Measurements from ENCODE around the gene OR11A1. TPM values are rescaled to one million over a fixed set of nuclear protein-coding genes. Genes with fewer than 3 reads are reported as not detected.

The OR11A1 gene
- total RNA-seq, 1 donor from 2014 or later = not detected

- Mint-ChIP-seq H3K27ac (no peak overlapping the region), H3K4me3 (no peak overlapping the region), H3K27me3 (peaks cover 18% of the 10 kb centered on the region), H3K4me1 (ENCODE audit: unreplicated experiment) (no peaks in the 10 kb centered on the region), H3K9me3 (no peaks in the 10 kb centered on the region), H3K36me3 (no peaks in the 10 kb centered on the region)
- DNase-seq (ENCODE audit: extremely low spot score, unreplicated experiment) = no peak
- no peak for TF ChIP-seq CTCF (conservative IDR thresholded peaks at IDR 0.05)
Observed at GRCh38 chr6:29465801-29466200, 8.9 kb upstream of the OR11A1 start.

GRCh38 chr6:29465279-29465678 lies 8.4 kb upstream of the OR11A1 start:
- no peak overlapping the region for H3K27ac Mint-ChIP-seq
- no peaks in the 10 kb centered on the region for H3K9me3 Mint-ChIP-seq
- no peak overlapping the region for H3K4me3 Mint-ChIP-seq
- no peak for DNase-seq (ENCODE audit: extremely low spot score, unreplicated experiment)
- no peak for TF ChIP-seq CTCF (conservative IDR thresholded peaks at IDR 0.05)
- H3K4me1 Mint-ChIP-seq (ENCODE audit: unreplicated experiment) = no peaks in the 10 kb centered on the region
- H3K36me3 Mint-ChIP-seq = no peaks in the 10 kb centered on the region
- H3K27me3 Mint-ChIP-seq = peaks cover 18% of the 10 kb centered on the region

GRCh38 chr6:29462022-29462421 lies 5.2 kb upstream of the OR11A1 start:
- Mint-ChIP-seq H3K9me3 (no peaks in the 10 kb centered on the region), H3K4me1 (ENCODE audit: unreplicated experiment) (no peaks in the 10 kb centered on the region), H3K36me3 (no peaks in the 10 kb centered on the region), H3K27me3 (peaks cover 33% of the 10 kb centered on the region), H3K27ac (no peak overlapping the region), H3K4me3 (no peak overlapping the region)
- no peak for DNase-seq (ENCODE audit: extremely low spot score, unreplicated experiment)
- no peak for TF ChIP-seq CTCF (conservative IDR thresholded peaks at IDR 0.05)

- Mint-ChIP-seq H3K4me3 (no peak overlapping the region), H3K36me3 (no peaks in the 10 kb centered on the region), H3K4me1 (ENCODE audit: unreplicated experiment) (no peaks in the 10 kb centered on the region), H3K9me3 (no peaks in the 10 kb centered on the region), H3K27ac (no peak overlapping the region), H3K27me3 (peaks cover 35% of the 10 kb centered on the region)
- no peak for TF ChIP-seq CTCF (conservative IDR thresholded peaks at IDR 0.05)
- no peak for DNase-seq (ENCODE audit: extremely low spot score, unreplicated experiment)
Observed at GRCh38 chr6:29461021-29461814, 4.3 kb upstream of the OR11A1 start.

- Mint-ChIP-seq H3K27me3 (peaks cover 6% of the 10 kb centered on the region), H3K27ac (no peak overlapping the region), H3K4me1 (ENCODE audit: unreplicated experiment) (no peaks in the 10 kb centered on the region), H3K4me3 (no peak overlapping the region), H3K36me3 (no peaks in the 10 kb centered on the region), H3K9me3 (no peaks in the 10 kb centered on the region)
- DNase-seq (ENCODE audit: extremely low spot score, unreplicated experiment) = no peak
- no peak for TF ChIP-seq CTCF (conservative IDR thresholded peaks at IDR 0.05)
Observed at GRCh38 chr6:29451471-29452193, 5.2 kb downstream of the OR11A1 start.
